Immature natural killer cell (primary cell): ENCODE measurements around the gene CHCHD6. TPM values are rescaled to one million over a fixed set of nuclear protein-coding genes. Genes with fewer than 3 reads are reported as not detected.

Experiments used
- DNase-seq, 3 donors: peaks; one replicate each; pipeline ENCODE4 v3.0.0; 2022; ENCODE audit warnings: mixed read lengths in 1 of 3
- H3K27ac Mint-ChIP-seq, 6 donors: one replicate each; pipeline ENCODE4 v1.8.0; 2020; ENCODE audit warnings: mixed read lengths in 6 of 6, mild to moderate bottlenecking in 5 of 6, inconsistent platforms in 4 of 6, moderate library complexity in 3 of 6
- H3K27me3 Mint-ChIP-seq, 3 donors: one replicate each; pipeline ENCODE4 v1.8.0; 2020 to 2021; ENCODE audit warnings: low read depth in 3 of 3, mild to moderate bottlenecking in 3 of 3, mixed read lengths in 3 of 3, moderate library complexity in 3 of 3, inconsistent platforms in 1 of 3
- H3K36me3 Mint-ChIP-seq, 3 donors: one replicate each; pipeline ENCODE4 v1.8.0; 2020; ENCODE audit warnings: mixed read lengths in 3 of 3, inconsistent platforms in 2 of 3, mild to moderate bottlenecking in 2 of 3
- H3K4me1 Mint-ChIP-seq, 2 donors: one replicate each; pipeline ENCODE4 v1.8.0; 2020; ENCODE audit warnings: inconsistent platforms in 2 of 2, mild to moderate bottlenecking in 2 of 2, mixed read lengths in 2 of 2, moderate library complexity in 1 of 2
- H3K4me3 Mint-ChIP-seq, 5 donors: one replicate each; pipeline ENCODE4 v1.8.0; 2020; ENCODE audit warnings: mild to moderate bottlenecking in 5 of 5, mixed read lengths in 5 of 5, inconsistent platforms in 3 of 5, moderate library complexity in 3 of 5
- H3K9me3 Mint-ChIP-seq, 6 donors: one replicate each; pipeline ENCODE4 v1.8.0; 2020; ENCODE audit warnings: mild to moderate bottlenecking in 6 of 6, mixed read lengths in 6 of 6, inconsistent platforms in 4 of 6, moderate library complexity in 3 of 6
- polyA plus RNA-seq, 3 donors: library from polyadenylated mRNA; unstranded; fragments of 300-500 nt; fragmentation: Illumina TruSeq; gene quantifications; one replicate each; pipeline ENCODE4 v1.2.3, GENCODE V29; 2021

Gene CHCHD6
- polyA plus RNA-seq, 3 donors from 2014 or later, result 9.7 to 12.9 (median 9.7) TPM

- peaks cover 0 to 2% (median 0%) of the 10 kb centered on the region in 3 donors for H3K27me3 Mint-ChIP-seq
- no peaks in the 10 kb centered on the region for H3K9me3 Mint-ChIP-seq
- no peak overlapping the region for H3K4me3 Mint-ChIP-seq
- H3K4me1 Mint-ChIP-seq, result no peaks in the 10 kb centered on the region
- peaks cover 0 to 8% (median 0%) of the 10 kb centered on the region in 3 donors for H3K36me3 Mint-ChIP-seq
- no peak for DNase-seq
- no peak overlapping the region for H3K27ac Mint-ChIP-seq
These were observed 255.3 kb downstream of the CHCHD6 start for GRCh38 chr3:126959136-126959920.

GRCh38 chr3:126959921-126960603, 256.0 kb downstream of the CHCHD6 start:
- DNase-seq, result no peak
- Mint-ChIP-seq H3K27ac (no peak overlapping the region), H3K9me3 (no peaks in the 10 kb centered on the region), H3K4me1 (no peaks in the 10 kb centered on the region), H3K36me3 (peaks cover 0 to 8% (median 0%) of the 10 kb centered on the region in 3 donors), H3K4me3 (no peak overlapping the region), H3K27me3 (peaks cover 0 to 2% (median 0%) of the 10 kb centered on the region in 3 donors)

GRCh38 chr3:126960604-126960995, 256.6 kb downstream of the CHCHD6 start:
- Mint-ChIP-seq H3K27ac (no peak overlapping the region), H3K9me3 (no peaks in the 10 kb centered on the region), H3K27me3 (peaks cover 0 to 2% (median 0%) of the 10 kb centered on the region in 3 donors), H3K4me1 (no peaks in the 10 kb centered on the region), H3K36me3 (peaks cover 0 to 8% (median 0%) of the 10 kb centered on the region in 3 donors), H3K4me3 (no peak overlapping the region)
- no peak for DNase-seq

- Mint-ChIP-seq H3K27me3 (peaks cover 0 to 2% (median 0%) of the 10 kb centered on the region in 3 donors), H3K4me1 (no peaks in the 10 kb centered on the region), H3K4me3 (no peak overlapping the region)
These were observed 257.3 kb downstream of the CHCHD6 start for GRCh38 chr3:126961191-126961790.

GRCh38 chr3:126961791-126962461, 257.9 kb downstream of the CHCHD6 start:
- no peaks in the 10 kb centered on the region for H3K9me3 Mint-ChIP-seq
- DNase-seq, result no peak
- H3K36me3 Mint-ChIP-seq, result peaks cover 0 to 8% (median 0%) of the 10 kb centered on the region in 3 donors
- H3K27me3 Mint-ChIP-seq, result peaks cover 0 to 2% (median 0%) of the 10 kb centered on the region in 3 donors
- H3K4me3 Mint-ChIP-seq, result no peak overlapping the region
- H3K27ac Mint-ChIP-seq, result no peak overlapping the region
- no peaks in the 10 kb centered on the region for H3K4me1 Mint-ChIP-seq

More at GRCh38 chr3:126961191-126961790, 257.3 kb downstream of the CHCHD6 start:
- peaks cover 0 to 8% (median 0%) of the 10 kb centered on the region in 3 donors for H3K36me3 Mint-ChIP-seq
- H3K9me3 Mint-ChIP-seq, result no peaks in the 10 kb centered on the region
- no peak for DNase-seq
- H3K27ac Mint-ChIP-seq, result no peak overlapping the region

- no peak overlapping the region for H3K27ac Mint-ChIP-seq
- no peak for DNase-seq
- H3K9me3 Mint-ChIP-seq, result no peaks in the 10 kb centered on the region
- peaks cover 0 to 8% (median 0%) of the 10 kb centered on the region in 3 donors for H3K36me3 Mint-ChIP-seq
- no peak overlapping the region for H3K4me3 Mint-ChIP-seq
- H3K4me1 Mint-ChIP-seq, result no peaks in the 10 kb centered on the region
- peaks cover 0 to 2% (median 2%) of the 10 kb centered on the region in 3 donors for H3K27me3 Mint-ChIP-seq
These were observed 258.7 kb downstream of the CHCHD6 start for GRCh38 chr3:126962756-126963155.

- Mint-ChIP-seq H3K27ac (no peak overlapping the region), H3K4me3 (no peak overlapping the region), H3K9me3 (no peaks in the 10 kb centered on the region), H3K27me3 (peaks cover 0 to 5% (median 2%) of the 10 kb centered on the region in 3 donors), H3K36me3 (peaks cover 0 to 8% (median 0%) of the 10 kb centered on the region in 3 donors), H3K4me1 (no peaks in the 10 kb centered on the region)
- no peak for DNase-seq
These were observed 259.5 kb downstream of the CHCHD6 start for GRCh38 chr3:126963261-126964190.

DNA sequence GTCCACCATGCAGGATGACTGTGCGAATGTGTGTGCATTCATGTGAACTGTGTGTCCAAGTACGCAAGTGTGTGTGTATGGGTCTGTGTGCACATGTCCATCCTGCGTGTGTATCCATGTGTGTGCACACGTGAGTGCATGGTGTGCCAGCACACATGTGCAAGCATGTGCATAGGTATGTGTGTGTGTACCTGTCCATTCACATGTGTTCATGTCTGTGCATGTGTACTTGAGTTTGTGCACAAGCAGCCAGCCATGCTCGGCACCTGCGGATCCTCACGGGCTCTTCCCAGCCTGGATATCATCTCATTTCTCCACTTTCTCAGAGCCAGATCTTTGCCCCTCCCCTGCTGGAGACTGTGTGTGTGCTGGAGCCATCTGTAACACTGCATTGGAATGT, 260.2 kb downstream of the CHCHD6 start:
- no peak overlapping the region for H3K27ac Mint-ChIP-seq
- no peak for DNase-seq
- H3K4me3 Mint-ChIP-seq, result no peak overlapping the region
- H3K9me3 Mint-ChIP-seq, result no peaks in the 10 kb centered on the region
- no peaks in the 10 kb centered on the region for H3K4me1 Mint-ChIP-seq
- H3K36me3 Mint-ChIP-seq, result peaks cover 0 to 3% (median 0%) of the 10 kb centered on the region in 3 donors
- peaks cover 0 to 6% (median 2%) of the 10 kb centered on the region in 3 donors for H3K27me3 Mint-ChIP-seq

GRCh38 chr3:126964950-126965349, 260.9 kb downstream of the CHCHD6 start:
- Mint-ChIP-seq H3K27ac (no peak overlapping the region), H3K9me3 (no peaks in the 10 kb centered on the region)
- no peak for DNase-seq

DNA sequence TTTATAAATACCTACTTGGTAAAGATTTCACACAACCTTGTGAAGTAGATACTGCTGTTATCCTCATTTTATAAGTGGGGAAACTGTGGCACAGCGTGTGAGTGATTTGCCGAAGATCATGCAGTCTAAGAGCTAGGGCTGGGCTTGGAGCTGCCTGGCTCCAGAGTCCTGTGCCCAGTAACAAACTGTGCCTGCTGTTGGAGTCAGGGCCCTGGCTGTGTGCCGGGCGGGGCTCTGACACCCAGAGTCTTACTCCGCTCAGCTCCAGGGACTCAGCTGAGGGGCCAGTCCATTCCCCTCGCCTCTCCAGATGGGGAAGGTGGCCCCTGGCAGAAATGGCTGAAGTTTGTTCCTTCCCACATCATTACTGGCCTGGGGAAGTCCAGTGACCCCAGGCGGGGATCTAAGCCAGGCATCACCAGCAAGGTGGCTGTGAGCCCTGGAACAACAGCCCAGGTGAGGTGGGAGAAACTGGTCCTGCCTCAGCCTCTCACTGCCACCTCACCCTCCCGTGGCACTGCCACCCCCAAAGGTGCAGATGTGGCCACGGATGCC, 261.6 kb downstream of the CHCHD6 start:
- Mint-ChIP-seq H3K27ac (no peak overlapping the region), H3K36me3 (peaks cover 0 to 3% (median 0%) of the 10 kb centered on the region in 3 donors), H3K4me1 (no peaks in the 10 kb centered on the region), H3K27me3 (peaks cover 0 to 8% (median under 1%) of the 10 kb centered on the region in 3 donors), H3K9me3 (no peaks in the 10 kb centered on the region), H3K4me3 (no peak overlapping the region)
- no peak for DNase-seq

More at GRCh38 chr3:126964950-126965349, 260.9 kb downstream of the CHCHD6 start:
- Mint-ChIP-seq H3K4me1 (no peaks in the 10 kb centered on the region), H3K27me3 (peaks cover 0 to 8% (median 0%) of the 10 kb centered on the region in 3 donors), H3K4me3 (no peak overlapping the region), H3K36me3 (peaks cover 0 to 3% (median 0%) of the 10 kb centered on the region in 3 donors)

DNA sequence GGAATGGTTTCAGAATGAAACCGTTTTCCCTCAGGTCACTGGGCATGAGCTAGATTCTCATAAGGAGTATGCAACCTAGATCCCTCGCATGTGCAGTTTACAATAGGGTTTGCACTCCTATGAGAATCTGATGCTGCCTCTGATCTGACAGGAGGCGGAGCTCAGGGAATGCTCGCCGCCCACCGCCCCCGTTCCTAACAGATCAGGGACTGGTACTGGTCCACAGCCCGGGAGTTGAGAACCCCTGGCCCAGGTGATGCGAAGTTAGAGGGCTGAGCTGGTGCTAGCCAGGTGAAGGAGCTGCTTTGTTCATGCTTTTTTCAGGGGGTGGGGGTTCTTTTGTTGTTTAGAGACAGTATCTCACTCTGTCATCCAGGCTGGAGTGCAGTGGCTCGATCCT, 263.3 kb downstream of the CHCHD6 start:
- H3K9me3 Mint-ChIP-seq, result no peaks in the 10 kb centered on the region
- no peak for DNase-seq
- H3K36me3 Mint-ChIP-seq, result no peaks in the 10 kb centered on the region
- H3K27me3 Mint-ChIP-seq, result peaks cover 0 to 8% (median 4%) of the 10 kb centered on the region in 3 donors
- no peak overlapping the region for H3K27ac Mint-ChIP-seq
- no peak overlapping the region for H3K4me3 Mint-ChIP-seq
- no peaks in the 10 kb centered on the region for H3K4me1 Mint-ChIP-seq
